PC-3 (cell line): ENCODE data around the gene TOR2A. TPM values are rescaled to one million over a fixed set of nuclear protein-coding genes. Genes with fewer than 3 reads are reported as not detected.

ENCODE experiments used
- ATAC-seq: fragments of 200-7000 bp; cut with Tn5 transposase; 2 replicates; pipeline ENCODE4 v1.9.1; 2020; ENCODE audit warnings: mild to moderate bottlenecking, moderate library complexity
- BruUV-seq: library from RNA; stranded (reverse); fragments of 400-500 nt; replicated peaks from 2 replicates; lab custom pipeline; 2021; lab: Mats Ljungman, UMichigan
- CTCF ChIA-PET: fragments of 300-600 bp; sonication (Branson Sonifier 250); formaldehyde crosslinking; loops from one replicate; lab custom pipeline; 2022; ENCODE audit warnings: antibody characterized with exemption; lab: Charles Lee
- POLR2A ChIA-PET: fragments of 300-600 bp; sonication (Branson Sonifier 250); formaldehyde crosslinking; loops from one replicate; lab custom pipeline; 2022; ENCODE audit warnings: antibody characterized with exemption; ENCODE audit not compliant: unreplicated experiment; lab: Charles Lee
- DNase-seq: peaks from one replicate; pipeline ENCODE4 v3.0.0-alpha.2; 2015
- H2AFZ ChIP-seq: fragments of 300-600 bp; sonication (generic); 2 replicates; pipeline ENCODE4 v1.6.0; 2016; ENCODE audit warnings: antibody characterized with exemption, low read length
- H3F3A ChIP-seq: fragments of 300-600 bp; sonication (generic); one replicate; pipeline ENCODE4 v1.6.0; 2017; ENCODE audit warnings: antibody characterized with exemption, low read length, control low read depth, mild to moderate bottlenecking; ENCODE audit not compliant: unreplicated experiment
- H3K27ac ChIP-seq: fragments of 300-600 bp; sonication (generic); 2 replicates; pipeline ENCODE4 v1.5.1; 2016; ENCODE audit warnings: mild to moderate bottlenecking, low read length
- H3K27me3 ChIP-seq: fragments of 300-600 bp; sonication (generic); 2 replicates; pipeline ENCODE4 v1.6.1; 2016; ENCODE audit warnings: low read length, mixed read lengths
- H3K36me3 ChIP-seq: fragments of 300-600 bp; sonication (generic); 2 replicates; pipeline ENCODE4 v1.6.1; 2016; ENCODE audit warnings: low read depth, mixed run types, low read length, mixed read lengths
- H3K4me1 ChIP-seq: fragments of 300-600 bp; sonication (generic); 2 replicates; pipeline ENCODE4 v1.5.1; 2016; ENCODE audit warnings: low read length; ENCODE audit not compliant: insufficient read depth
- H3K4me2 ChIP-seq: fragments of 300-600 bp; sonication (generic); 2 replicates; pipeline ENCODE4 v1.6.0; 2016; ENCODE audit warnings: low read length
- H3K4me3 ChIP-seq: fragments of 300-600 bp; sonication (generic); 2 replicates; pipeline ENCODE4 v1.5.1; 2016; ENCODE audit warnings: mild to moderate bottlenecking, low read length, mixed read lengths
- H3K79me2 ChIP-seq: fragments of 300-600 bp; sonication (generic); 2 replicates; pipeline ENCODE4 v1.6.1; 2017; ENCODE audit warnings: low read length, mixed read lengths
- H3K9ac ChIP-seq: fragments of 300-600 bp; sonication (generic); 2 replicates; pipeline ENCODE4 v1.6.0; 2016; ENCODE audit warnings: mild to moderate bottlenecking, low read length
- H3K9me2 ChIP-seq: fragments of 300-600 bp; sonication (generic); replicated peaks from 2 replicates; pipeline ENCODE4 v1.6.1; 2016; ENCODE audit warnings: mixed run types, low read length, mixed read lengths
- H3K9me3 ChIP-seq: fragments of 300-600 bp; sonication (generic); 2 replicates; pipeline ENCODE4 v1.6.1; 2016; ENCODE audit warnings: low read length, mixed read lengths
- H4K20me1 ChIP-seq: fragments of 300-600 bp; sonication (generic); 2 replicates; pipeline ENCODE4 v1.6.1; 2016; ENCODE audit warnings: low read length, mixed read lengths
- CTCF ChIP-seq: fragments of 300-600 bp; sonication (generic); conservative IDR thresholded peaks from 2 replicates; pipeline ENCODE4 v1.5.1; 2017; ENCODE audit warnings: antibody characterized with exemption, low read depth, mild to moderate bottlenecking, low read length
- EZH2 ChIP-seq: fragments of 300-600 bp; sonication (generic); IDR thresholded peaks from one replicate; pipeline ENCODE4 v1.6.1; 2017; ENCODE audit warnings: antibody characterized with exemption, mild to moderate bottlenecking, low read length; ENCODE audit not compliant: unreplicated experiment
- EZH2phosphoT487 ChIP-seq: fragments of 300-600 bp; sonication (generic); IDR thresholded peaks from 2 replicates; pipeline ENCODE4 v1.6.1; 2018; ENCODE audit warnings: mild to moderate bottlenecking, antibody characterized with exemption, low read length, borderline replicate concordance
- intact Hi-C: fragments of 100-400 bp; cut with micrococcal nuclease; formaldehyde crosslinking; loops from 2 replicates; pipeline ENCODE4 v1.9.0; 2023
- total RNA-seq: library from RNA; depleted of rRNA; stranded (reverse); fragments of >200 nt; gene quantifications from 2 replicates; pipeline ENCODE4 v1.2.3, GENCODE V29; 2014

TOR2A gene
- total RNA-seq, 1 experiment from 2014 or later, result 14.1 TPM

DNA sequence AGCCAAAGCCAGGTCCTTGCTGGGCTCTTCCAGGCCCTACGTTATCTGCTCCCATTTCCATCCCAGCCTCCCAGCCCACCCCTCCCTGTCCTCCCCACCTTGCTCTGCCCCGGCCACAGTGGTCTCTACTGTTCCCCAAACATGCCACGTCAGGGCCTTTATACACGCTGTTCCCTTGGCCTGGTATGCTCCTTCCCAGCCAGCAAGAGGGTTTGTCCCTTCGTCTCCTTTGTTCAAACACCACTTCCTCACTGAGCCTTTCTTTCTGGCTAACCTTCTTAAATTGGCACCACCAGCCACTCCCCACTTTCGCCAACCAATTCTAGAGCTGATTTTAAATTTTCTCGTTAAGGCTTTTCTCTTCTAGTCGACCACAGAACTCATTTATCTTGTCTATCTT, 33.6 kb upstream of the TOR2A start:
- Histone ChIP-seq H3K27ac (no peak overlapping the region), H3K9me3 (no peaks in the 10 kb centered on the region), H4K20me1 (no peaks in the 10 kb centered on the region), H3K4me3 (no peak overlapping the region), H3K36me3 (no peaks in the 10 kb centered on the region), H3K4me1 (peaks cover 4% of the 10 kb centered on the region; the same call in 1 of the 2 replicates), H2AFZ (no peak overlapping the region), H3K9me2 (no peaks in the 10 kb centered on the region), H3F3A (no peaks in the 10 kb centered on the region), H3K27me3 (no peaks in the 10 kb centered on the region), H3K9ac (no peak overlapping the region), H3K4me2 (no peak overlapping the region), H3K79me2 (no peaks in the 10 kb centered on the region)
- DNase-seq (no peak), ATAC-seq (no peak)
- ChIA-PET CTCF (no interaction called here), POLR2A (no interaction called here)
- TF ChIP-seq EZH2 (no peak), CTCF (no peak), EZH2phosphoT487 (no peak)
- no TSS peak for BruUV-seq
- intact Hi-C loops, result no loop called here

GRCh38 chr9:127767909-127768331, 32.8 kb upstream of the TOR2A start:
- H3F3A ChIP-seq, result no peaks in the 10 kb centered on the region
- H2AFZ ChIP-seq, result no peak overlapping the region
- ChIA-PET POLR2A (no interaction called here), CTCF (no interaction called here)
- no TSS peak for BruUV-seq
- DNase-seq (no peak), ATAC-seq (no peak)
- no peak overlapping the region for H3K9ac ChIP-seq
- no peak overlapping the region for H3K27ac ChIP-seq
- H3K9me3 ChIP-seq, result no peaks in the 10 kb centered on the region
- H3K79me2 ChIP-seq, result no peaks in the 10 kb centered on the region
- H4K20me1 ChIP-seq, result no peaks in the 10 kb centered on the region
- H3K9me2 ChIP-seq, result no peaks in the 10 kb centered on the region
- intact Hi-C loops, result no loop called here
- no peak for TF ChIP-seq EZH2phosphoT487
- no peak for TF ChIP-seq EZH2
- no peak for TF ChIP-seq CTCF
- H3K4me2 ChIP-seq, result no peak overlapping the region
- peaks cover 4% of the 10 kb centered on the region; the same call in 1 of the 2 replicates for H3K4me1 ChIP-seq
- H3K27me3 ChIP-seq, result no peaks in the 10 kb centered on the region
- H3K36me3 ChIP-seq, result no peaks in the 10 kb centered on the region
- no peak overlapping the region for H3K4me3 ChIP-seq

GRCh38 chr9:127767410-127767809, 32.3 kb upstream of the TOR2A start:
- Histone ChIP-seq H2AFZ (no peak overlapping the region), H3K27me3 (no peaks in the 10 kb centered on the region), H3K4me3 (no peak overlapping the region), H3K27ac (no peak overlapping the region), H3K9me2 (no peaks in the 10 kb centered on the region), H3F3A (no peaks in the 10 kb centered on the region), H3K36me3 (no peaks in the 10 kb centered on the region), H4K20me1 (no peaks in the 10 kb centered on the region), H3K9ac (no peak overlapping the region), H3K9me3 (no peaks in the 10 kb centered on the region), H3K4me2 (no peak overlapping the region), H3K4me1 (peaks cover 4% of the 10 kb centered on the region; the same call in 1 of the 2 replicates), H3K79me2 (no peaks in the 10 kb centered on the region)
- intact Hi-C loops, result no loop called here
- POLR2A ChIA-PET, result no interaction called here
- ATAC-seq, result no peak
- DNase-seq, result no peak
- TF ChIP-seq EZH2 (no peak), CTCF (no peak), EZH2phosphoT487 (no peak)
- BruUV-seq, result no TSS peak
- CTCF ChIA-PET, result no interaction called here
